Activated CD8-positive, alpha-beta T cell treated with anti-CD3 and anti-CD28 coated beads for 36 hours (primary cell): ENCODE measurements around the gene PRDX3. TPM values are rescaled to one million over a fixed set of nuclear protein-coding genes. Genes with fewer than 3 reads are reported as not detected.

Source experiments
- ATAC-seq: fragments of 200-7000 bp; cut with Tn5 transposase; one replicate; pipeline ENCODE4 v1.10.0; 2021; ENCODE audit warnings: mild to moderate bottlenecking, moderate library complexity
- CTCF ChIA-PET: fragments of 350-600 bp; sonication (Branson Sonifier 250); formaldehyde crosslinking; loops from one replicate; lab custom pipeline; 2021; ENCODE audit warnings: antibody characterized with exemption; lab: Charles Lee
- POLR2A ChIA-PET: fragments of 350-600 bp; sonication (Branson Sonifier 250); formaldehyde crosslinking; loops from one replicate; lab custom pipeline; 2021; ENCODE audit warnings: antibody characterized with exemption; lab: Charles Lee
- DNase-seq: peaks from one replicate; pipeline ENCODE4 v3.0.0-alpha.2; 2020
- H3K27ac Mint-ChIP-seq: one replicate; pipeline ENCODE4 v1.8.0; 2021; ENCODE audit warnings: mild to moderate bottlenecking, mixed read lengths
- H3K27me3 Mint-ChIP-seq: one replicate; pipeline ENCODE4 v1.8.0; 2021; ENCODE audit warnings: mixed read lengths
- H3K36me3 Mint-ChIP-seq: one replicate; pipeline ENCODE4 v1.8.0; 2021; ENCODE audit warnings: low read depth, mixed read lengths
- H3K4me1 Mint-ChIP-seq: one replicate; pipeline ENCODE4 v1.8.0; 2021; ENCODE audit warnings: low read depth, mixed read lengths
- H3K4me3 Mint-ChIP-seq: one replicate; pipeline ENCODE4 v1.8.0; 2021; ENCODE audit warnings: mild to moderate bottlenecking, moderate library complexity, mixed read lengths
- H3K9me3 Mint-ChIP-seq: one replicate; pipeline ENCODE4 v1.8.0; 2021; ENCODE audit warnings: mixed read lengths
- CTCF ChIP-seq: fragments of 200-600 bp; IDR thresholded peaks from one replicate; pipeline ENCODE4 v1.8.0; 2022; ENCODE audit warnings: antibody characterized with exemption, mild to moderate bottlenecking
- intact Hi-C: fragments of 100-400 bp; cut with micrococcal nuclease; formaldehyde crosslinking; loops from one replicate; pipeline ENCODE4 v1.10.0; 2022
- total RNA-seq, 2 experiments: library from RNA; stranded (reverse); gene quantifications; one replicate each; pipeline ENCODE4 v1.2.3, GENCODE V29; 2021

PRDX3 gene
- total RNA-seq, 2 experiments from 2014 or later = 198 to 203 TPM

- ChIA-PET POLR2A (interaction anchor here (1.2 to 4.2 kb wide), 5 partner anchors 32 to 107 kb away, joined by 3 to 27 read pairs (median 4); no protein-coding TSS in a partner anchor), CTCF (interaction anchor here (0.7 to 5.5 kb wide), 15 partner anchors 10 to 209 kb away, joined by 3 to 34 read pairs (median 6); partner anchors contain the start of gene SFXN4)
- ATAC-seq (no peak), DNase-seq (no peak)
- H3K27ac Mint-ChIP-seq = peak overlapping the region; percentile 82
- H3K36me3 Mint-ChIP-seq = no peaks in the 10 kb centered on the region
- peaks cover 45% of the 10 kb centered on the region for H3K4me1 Mint-ChIP-seq
- no peak for TF ChIP-seq CTCF
- intact Hi-C loops = loop anchor here (2.0 to 5.0 kb wide), 4 partner anchors 62 to 389 kb away; partner anchors contain the start of gene TIAL1
- H3K27me3 Mint-ChIP-seq = no peaks in the 10 kb centered on the region
- H3K4me3 Mint-ChIP-seq = peak overlapping the region; percentile 88
- no peaks in the 10 kb centered on the region for H3K9me3 Mint-ChIP-seq
Measured at GRCh38 chr10:119208553-119208940, 29.9 kb upstream of the PRDX3 start.

- H3K9me3 Mint-ChIP-seq = no peaks in the 10 kb centered on the region
- H3K4me3 Mint-ChIP-seq = peak overlapping the region; percentile 88
- ATAC-seq (peak; percentile 2), DNase-seq (peak; percentile 74)
- TF ChIP-seq CTCF = no peak
- intact Hi-C loops = loop anchor here (2.0 to 5.0 kb wide), 4 partner anchors 63 to 389 kb away; partner anchors contain the start of gene TIAL1
- CTCF ChIA-PET = interaction anchor here (0.7 to 5.5 kb wide), 37 partner anchors 9 to 336 kb away, joined by 3 to 49 read pairs (median 6); partner anchors contain the start of gene SFXN4
- H3K36me3 Mint-ChIP-seq = no peaks in the 10 kb centered on the region
- POLR2A ChIA-PET = interaction anchor here (0.7 to 4.2 kb wide), 11 partner anchors 12 to 113 kb away, joined by 3 to 27 read pairs (median 5); no protein-coding TSS in a partner anchor
- H3K27me3 Mint-ChIP-seq = no peaks in the 10 kb centered on the region
- peaks cover 41% of the 10 kb centered on the region for H3K4me1 Mint-ChIP-seq
- peak overlapping the region; percentile 82 for H3K27ac Mint-ChIP-seq
Measured at GRCh38 chr10:119207713-119208552, 29.3 kb upstream of the PRDX3 start.

- CTCF ChIA-PET = interaction anchor here (0.7 to 5.5 kb wide), 44 partner anchors 8 to 337 kb away, joined by 3 to 49 read pairs (median 6); partner anchors contain the start of gene SFXN4
- no peaks in the 10 kb centered on the region for H3K36me3 Mint-ChIP-seq
- H3K9me3 Mint-ChIP-seq = no peaks in the 10 kb centered on the region
- peak within 1 kb of the TSS; percentile 88 for H3K4me3 Mint-ChIP-seq
- H3K4me1 Mint-ChIP-seq = peaks cover 35% of the 10 kb centered on the region
- no peak for TF ChIP-seq CTCF
- ATAC-seq (peak; percentile 90), DNase-seq (peak; percentile 95)
- intact Hi-C loops = loop anchor here (5.0 kb wide), 1 partner anchor 390 kb away; the partner anchor contains the start of gene TIAL1
- H3K27ac Mint-ChIP-seq = peak within 1 kb of the TSS; percentile 96
- POLR2A ChIA-PET = interaction anchor here (0.7 to 4.2 kb wide), 15 partner anchors 9 to 335 kb away, joined by 3 to 27 read pairs (median 5); partner anchors contain the start of gene RGS10
- H3K27me3 Mint-ChIP-seq = no peaks in the 10 kb centered on the region
Measured at GRCh38 chr10:119207366-119207666, 28.7 kb upstream of the PRDX3 start, which contains the start of gene GRK5. TSS of gene GRK5 (plus strand) at chr10:119207571. CDS start at chr10:119207918, 347 bp downstream.

- Mint-ChIP-seq H3K4me1 (peaks cover 30% of the 10 kb centered on the region), H3K27me3 (no peaks in the 10 kb centered on the region), H3K9me3 (no peaks in the 10 kb centered on the region), H3K27ac (peak overlapping the region; percentile 96), H3K36me3 (no peaks in the 10 kb centered on the region), H3K4me3 (peak overlapping the region; percentile 75)
- DNase-seq (peak; percentile 72), ATAC-seq (peak; percentile 41)
- TF ChIP-seq CTCF = peak; percentile 88
- POLR2A ChIA-PET = interaction anchor here (0.5 to 4.2 kb wide), 24 partner anchors 8 to 336 kb away, joined by 3 to 27 read pairs (median 5); partner anchors contain the start of gene RGS10
- intact Hi-C loops = loop anchor here (5.0 kb wide), 1 partner anchor 391 kb away; the partner anchor contains the start of gene TIAL1
- CTCF ChIA-PET = interaction anchor here (0.5 to 5.5 kb wide), 65 partner anchors 8 to 337 kb away, joined by 3 to 49 read pairs (median 4); partner anchors contain the start of gene SFXN4
Measured at GRCh38 chr10:119206603-119207365, 28.2 kb upstream of the PRDX3 start.
